A172 (cell line): Measurements from ENCODE around the gene SSTR3. TPM values are rescaled to one million over a fixed set of nuclear protein-coding genes. Genes with fewer than 3 reads are reported as not detected.

Experiments
- DNase-seq: peaks from one replicate; pipeline ENCODE4 v3.0.0-alpha.2; 2015; ENCODE audit warnings: low spot score
- total RNA-seq: library from RNA; depleted of rRNA; stranded (reverse); fragments of >200 nt; shearing (Covaris generic); gene quantifications from 2 replicates; pipeline ENCODE4 v1.2.3, GENCODE V29; 2014

SSTR3 gene
- total RNA-seq, 1 experiment from 2014 or later, result not detected

- no peak for DNase-seq
Observed at GRCh38 chr22:37167981-37168647, 44.2 kb downstream of the SSTR3 start.

DNA sequence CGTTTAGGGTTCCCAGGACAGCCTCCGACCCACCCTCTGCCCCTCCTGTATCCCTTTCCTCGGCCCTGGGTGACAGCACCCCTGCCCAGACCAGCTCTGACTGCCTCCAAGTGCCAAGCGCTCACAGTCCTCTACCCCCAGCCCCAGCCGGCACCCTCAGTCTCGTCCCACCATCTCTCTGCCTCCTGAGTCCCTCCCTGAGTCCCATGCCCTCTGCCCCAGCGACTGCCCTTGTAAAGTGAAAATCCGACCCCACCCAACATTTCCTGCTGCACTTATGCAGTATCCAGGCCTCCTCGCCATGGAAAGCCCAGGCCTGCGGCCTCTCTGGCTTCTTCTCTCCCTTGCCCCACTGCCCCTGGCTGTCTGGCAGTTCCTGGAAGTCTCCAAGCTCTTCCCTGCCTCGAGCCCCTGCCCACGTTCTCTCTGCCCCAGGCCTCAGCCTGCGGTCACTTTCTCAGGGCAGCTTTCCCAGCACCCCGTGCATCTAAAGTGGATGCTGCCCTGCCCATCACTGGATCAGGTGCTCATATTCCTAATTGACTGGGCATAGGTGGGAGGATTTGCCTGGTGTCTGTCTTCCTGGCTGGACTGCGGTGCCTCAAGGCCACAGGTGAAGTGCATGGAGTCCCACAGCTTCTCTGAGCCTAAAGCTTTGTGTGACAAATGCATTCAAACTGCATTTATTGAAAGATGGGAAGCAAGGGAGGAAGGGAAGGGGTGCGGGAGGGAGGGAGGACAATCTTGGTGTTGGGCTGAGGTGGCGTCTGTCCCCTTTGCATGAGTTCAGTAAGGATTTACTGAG is 44.9 kb downstream of the SSTR3 start:
- no peak for DNase-seq

DNA sequence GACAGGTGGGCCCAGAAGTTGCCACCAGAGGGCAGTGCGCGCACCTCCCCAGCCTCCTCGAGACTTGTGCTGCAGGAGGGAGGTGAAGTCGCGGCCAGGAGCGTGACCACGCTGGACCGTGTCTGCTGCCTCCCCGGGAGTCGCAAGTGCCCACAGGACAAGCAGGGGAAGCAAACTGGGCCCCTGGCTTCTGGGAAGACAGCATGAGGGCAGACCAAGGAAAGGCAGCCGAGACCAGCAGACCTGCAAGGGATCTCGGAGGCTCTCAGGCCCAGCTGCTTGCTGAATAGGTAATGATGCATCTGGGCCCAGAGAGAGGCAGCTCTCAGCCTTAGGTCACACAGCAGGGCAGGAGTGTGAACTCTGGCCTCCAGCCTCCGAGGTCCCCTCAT is 45.6 kb downstream of the SSTR3 start:
- peak; percentile 44 for DNase-seq

GRCh38 chr22:37165940-37166674 is 46.2 kb downstream of the SSTR3 start:
- no peak for DNase-seq

GRCh38 chr22:37165066-37165465 is 47.2 kb downstream of the SSTR3 start:
- DNase-seq, result no peak

DNA sequence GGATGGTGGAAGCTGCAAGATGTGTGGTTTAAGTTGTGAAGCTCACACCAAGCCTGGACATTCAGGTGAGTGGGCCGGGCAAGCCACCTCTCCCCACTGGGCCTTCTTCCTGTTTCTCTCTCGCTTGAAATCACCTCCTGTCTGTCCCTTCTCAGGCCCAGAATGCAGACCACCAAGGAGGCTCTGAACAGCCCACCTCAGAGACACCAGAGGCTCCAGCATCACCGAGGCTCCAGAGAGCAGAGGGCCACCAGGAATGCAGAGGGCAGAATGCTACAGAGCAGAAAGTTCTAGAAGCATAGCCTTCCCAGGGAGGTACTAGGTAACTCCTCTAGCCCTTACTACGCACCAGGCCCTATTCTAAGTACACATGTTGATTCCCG is 47.8 kb downstream of the SSTR3 start:
- DNase-seq, result no peak

DNA sequence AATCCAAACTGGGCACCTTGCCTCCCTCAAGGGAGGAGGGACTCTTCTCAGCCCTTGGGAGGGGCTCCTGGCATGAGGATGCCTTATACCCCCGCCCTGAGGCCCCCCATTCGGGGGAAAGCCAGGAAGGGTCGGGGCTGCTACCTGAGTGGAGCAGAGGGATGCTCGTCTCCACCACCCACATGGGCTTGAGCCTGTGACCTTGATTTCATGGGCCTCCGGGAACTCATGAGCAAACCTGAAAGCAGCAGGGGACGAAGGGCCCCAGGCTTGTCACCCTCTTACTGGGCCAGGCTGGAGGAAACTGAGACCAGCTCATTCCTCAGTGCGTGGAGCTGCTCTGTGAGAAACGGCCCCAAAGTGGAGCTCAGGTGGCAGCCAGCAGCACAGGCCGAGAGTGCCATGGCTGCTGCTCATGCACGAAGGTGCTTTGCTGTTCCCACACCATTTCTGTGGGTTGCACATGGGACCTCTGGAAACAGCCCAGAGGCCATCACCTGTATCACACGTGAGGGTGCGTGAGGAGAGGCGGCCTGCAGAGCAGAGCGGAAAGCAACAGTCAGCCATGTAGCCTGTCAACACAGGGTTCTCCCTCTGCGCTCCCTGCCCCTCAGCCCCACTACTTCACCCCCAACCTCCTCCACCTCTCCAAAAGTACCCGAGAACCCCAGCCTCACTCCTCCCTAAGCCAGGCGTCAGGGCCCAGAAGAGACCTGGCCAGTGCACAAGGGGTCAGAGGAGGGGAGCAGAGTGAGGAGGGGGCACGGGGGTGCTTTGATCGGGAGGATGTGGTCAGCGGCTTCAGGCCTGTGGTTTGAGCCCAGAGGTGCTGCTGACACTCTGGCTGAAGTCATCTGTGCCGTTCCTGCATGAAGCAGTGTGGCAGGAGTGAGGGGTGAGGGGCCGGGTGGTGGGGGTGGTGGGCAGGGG is 48.4 kb downstream of the SSTR3 start:
- no peak for DNase-seq

DNA sequence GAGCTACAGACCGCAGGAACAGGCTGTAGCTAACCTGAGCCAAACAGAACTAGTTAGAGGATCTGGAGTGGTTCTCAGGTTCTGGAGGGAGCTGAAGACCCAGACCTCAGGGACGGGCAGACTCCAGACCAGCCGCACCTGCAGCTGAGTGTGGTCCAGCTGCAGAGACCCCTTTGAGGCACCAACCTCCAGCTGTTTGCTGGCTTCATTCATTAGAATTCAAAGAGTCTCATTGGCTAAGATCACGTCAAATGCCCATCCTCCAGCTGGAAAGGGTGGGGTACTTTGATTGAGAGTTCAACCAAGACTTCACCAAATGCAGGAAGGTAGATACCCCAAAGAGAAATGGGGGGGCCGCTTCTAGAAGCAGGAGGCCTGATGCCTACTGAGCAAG is 49.2 kb downstream of the SSTR3 start:
- no peak for DNase-seq

GRCh38 chr22:37162221-37163095 is 49.8 kb downstream of the SSTR3 start:
- no peak for DNase-seq

DNA sequence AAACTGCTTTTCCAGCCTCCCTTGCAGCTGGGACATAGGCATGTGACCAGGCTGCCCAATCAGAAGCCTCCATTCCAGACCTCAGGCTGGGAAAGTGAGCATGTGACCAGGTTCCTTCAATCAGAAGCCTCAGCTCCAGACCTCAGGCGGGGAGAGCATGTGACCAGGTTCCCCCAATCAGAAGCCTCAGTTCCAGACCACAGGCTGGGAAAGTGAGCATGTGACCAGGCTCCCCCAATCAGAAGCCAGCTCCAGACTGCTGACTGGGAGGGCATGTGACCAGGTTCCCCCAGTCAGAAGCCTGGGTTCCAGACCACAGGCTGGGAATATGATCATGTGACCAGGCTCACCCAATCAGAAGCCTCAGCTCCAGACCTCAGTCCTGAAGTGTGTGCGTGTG is 50.8 kb downstream of the SSTR3 start:
- DNase-seq, result peak; percentile 34

GRCh38 chr22:37160027-37160426 is 52.2 kb downstream of the SSTR3 start:
- DNase-seq, result no peak

DNA sequence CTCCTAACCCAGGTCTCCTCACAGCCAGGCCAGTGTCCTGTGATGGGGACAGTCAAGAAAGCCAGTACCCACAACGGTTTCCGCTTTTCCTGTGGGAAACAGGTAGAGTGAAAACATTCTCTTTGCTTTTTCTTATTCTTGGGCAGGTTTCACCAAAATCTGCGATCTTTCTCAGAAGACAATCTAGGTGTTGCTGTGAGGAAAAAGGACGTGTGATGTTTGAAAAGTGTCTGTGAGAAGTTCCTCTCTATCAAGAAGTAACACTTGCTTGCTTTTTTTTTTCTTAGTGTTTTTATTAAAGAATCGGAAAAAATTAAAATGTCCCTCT is 53.4 kb downstream of the SSTR3 start:
- DNase-seq, result no peak

DNA sequence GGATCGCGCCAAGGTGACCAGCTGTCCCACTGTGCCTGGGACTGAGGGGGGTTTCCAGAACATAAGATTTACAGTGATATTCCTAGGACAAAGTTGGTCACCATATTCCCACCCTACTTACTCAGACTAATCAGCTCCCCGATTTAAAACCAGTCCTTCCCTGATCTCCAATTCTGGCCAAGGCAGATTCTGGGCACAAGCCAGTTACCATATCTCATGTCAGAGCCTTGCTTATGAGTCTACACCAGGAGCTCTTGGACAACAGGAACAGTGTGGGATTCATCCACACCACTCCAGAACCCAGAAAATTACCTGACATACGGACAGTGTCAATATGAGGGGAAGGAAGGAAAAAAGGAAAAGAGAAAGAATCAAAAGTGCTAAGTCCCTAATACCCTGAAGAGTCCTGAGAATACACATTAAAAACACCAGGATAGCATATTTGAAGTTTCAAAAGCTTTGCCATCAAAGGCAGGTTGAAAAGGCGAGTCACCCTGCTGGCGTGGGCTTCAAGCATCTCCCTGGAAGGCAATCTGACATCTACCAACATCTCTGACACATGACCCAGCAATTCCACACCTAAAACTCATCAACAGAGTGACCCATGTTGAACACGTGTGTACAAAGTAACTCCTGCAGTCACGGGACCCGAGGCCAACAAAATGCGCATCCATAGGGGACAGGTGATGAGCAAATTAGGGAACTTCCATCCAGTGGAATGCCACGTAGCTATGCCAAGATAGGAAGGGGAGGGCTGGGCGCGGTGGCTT is 54.6 kb downstream of the SSTR3 start:
- peak; percentile 58 for DNase-seq

DNA sequence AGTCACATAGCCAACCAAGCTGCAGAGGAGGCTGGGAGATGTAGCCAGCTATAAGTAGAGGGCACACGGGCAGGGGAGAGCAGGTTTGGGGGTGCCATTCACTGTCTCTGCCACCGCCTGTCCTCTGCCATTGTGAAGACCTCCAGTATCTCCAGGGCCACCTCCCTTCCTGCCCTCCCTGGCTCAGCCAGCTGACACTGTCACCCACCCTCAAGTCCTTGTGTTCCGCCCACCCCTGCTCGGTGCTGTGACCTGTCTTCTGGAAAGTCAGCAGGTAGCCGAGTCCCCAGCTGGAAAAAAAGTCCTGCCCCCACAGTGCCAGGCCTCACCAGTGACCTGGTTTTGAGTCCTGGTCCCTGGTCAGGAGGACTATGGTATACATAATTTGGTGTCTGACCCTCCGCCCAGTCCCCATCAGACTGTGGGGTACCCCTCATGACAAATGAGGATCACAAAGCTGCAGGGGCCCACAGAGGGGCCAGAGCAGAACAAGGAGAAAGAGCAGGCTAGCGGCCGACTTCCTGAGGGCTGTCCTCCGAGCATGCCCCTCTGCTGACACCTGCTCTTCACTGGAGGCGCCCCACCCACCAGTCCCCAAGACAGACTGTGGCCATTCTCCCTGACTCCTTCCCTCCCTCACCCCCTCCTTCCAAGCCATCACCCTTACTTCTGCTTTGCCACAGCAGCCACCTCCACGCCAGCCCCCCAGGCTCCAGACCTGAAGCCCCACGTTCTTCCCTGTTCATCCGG is 55.4 kb downstream of the SSTR3 start:
- no peak for DNase-seq

GRCh38 chr22:37155971-37156370 is 56.3 kb downstream of the SSTR3 start:
- no peak for DNase-seq

DNA sequence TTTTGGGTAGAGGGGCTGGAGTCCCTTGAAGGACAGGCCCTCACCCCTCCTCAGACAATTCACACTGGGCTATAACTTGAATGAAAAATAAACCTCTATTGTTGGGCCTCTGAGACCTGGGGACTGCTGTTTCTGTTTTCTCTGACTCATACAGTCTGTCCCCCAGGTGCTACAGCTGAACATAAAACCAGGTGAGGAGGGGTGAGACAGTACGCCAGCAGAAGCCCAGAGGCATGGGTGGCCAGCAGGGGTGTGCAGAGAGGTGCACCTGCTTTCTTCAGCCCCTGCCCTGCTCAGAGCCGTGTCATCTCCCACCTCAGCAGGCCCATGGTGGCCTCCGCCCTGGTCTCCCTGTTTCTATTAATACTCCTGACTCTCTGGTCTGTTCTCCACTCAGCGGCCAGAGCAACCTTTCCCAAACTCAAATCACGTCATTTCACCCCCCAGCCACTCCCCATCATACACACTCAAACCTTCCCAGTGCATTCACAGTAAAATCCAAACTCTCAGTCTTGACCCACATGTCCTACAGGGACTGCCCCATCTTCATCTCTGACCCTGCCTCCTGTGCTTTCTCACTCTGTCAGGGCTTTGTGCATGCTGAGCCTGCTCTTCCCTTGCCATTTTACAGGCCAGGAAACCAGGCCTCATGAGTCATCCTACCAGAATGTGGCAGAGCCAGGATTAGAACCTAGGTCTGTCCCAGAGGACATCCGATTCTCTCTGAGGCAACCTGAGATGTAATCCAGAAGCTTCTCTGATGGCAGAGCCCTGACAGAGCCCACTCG is 57.2 kb downstream of the SSTR3 start:
- peak; percentile 4 for DNase-seq
